ENCODE results near the gene CBX2.

The CBX2 gene

GRCh38 chr17:79804856-79805696 is 27.1 kb downstream of the CBX2 start:
- Histone ChIP-seq H3K4me3 (ENCODE audit: low read length) (peak overlapping the region; percentile 67), H3K79me2 (ENCODE audit: control insufficient read depth, low read length) (no peaks in the 10 kb centered on the region), H3K4me1 (ENCODE audit: control insufficient read depth, low read length) (peaks cover 53% of the 10 kb centered on the region), H3K4me2 (ENCODE audit: low read length) (peak overlapping the region; percentile 67), H3K9me2 (replicated peaks; ENCODE audit: control insufficient read depth, low read length) (no peaks in the 10 kb centered on the region), H3K36me3 (ENCODE audit: control insufficient read depth, low read length) (no peaks in the 10 kb centered on the region), H4K20me1 (ENCODE audit: control insufficient read depth, insufficient read depth, low read depth, low read length) (no peaks in the 10 kb centered on the region), H3K27ac (ENCODE audit: low read depth, low read length) (peak overlapping the region; percentile 39), H3K27me3 (ENCODE audit: control insufficient read depth, low read length) (peaks cover 45% of the 10 kb centered on the region), H3F3A (ENCODE audit: control insufficient read depth, insufficient read depth) (peaks cover 14% of the 10 kb centered on the region), H3K9me3 (ENCODE audit: control insufficient read depth, insufficient read depth, low read length) (no peaks in the 10 kb centered on the region)
- TF ChIP-seq CTCF (IDR thresholded peaks at IDR 0.05; ENCODE audit: low read depth, low read length, poor library complexity, severe bottlenecking) (no peak), EZH2phosphoT487 (IDR thresholded peaks at IDR 0.05; ENCODE audit: borderline replicate concordance, low read length) (no peak)

- Histone ChIP-seq H3F3A (ENCODE audit: control insufficient read depth, insufficient read depth) (peaks cover 14% of the 10 kb centered on the region), H4K20me1 (ENCODE audit: control insufficient read depth, insufficient read depth, low read depth, low read length) (no peaks in the 10 kb centered on the region), H3K79me2 (ENCODE audit: control insufficient read depth, low read length) (no peaks in the 10 kb centered on the region), H3K36me3 (ENCODE audit: control insufficient read depth, low read length) (no peaks in the 10 kb centered on the region), H3K27ac (ENCODE audit: low read depth, low read length) (no peak overlapping the region), H3K9me3 (ENCODE audit: control insufficient read depth, insufficient read depth, low read length) (no peaks in the 10 kb centered on the region), H3K27me3 (ENCODE audit: control insufficient read depth, low read length) (peaks cover 54% of the 10 kb centered on the region), H3K9me2 (replicated peaks; ENCODE audit: control insufficient read depth, low read length) (no peaks in the 10 kb centered on the region), H3K4me3 (ENCODE audit: low read length) (no peak overlapping the region), H3K4me1 (ENCODE audit: control insufficient read depth, low read length) (peaks cover 54% of the 10 kb centered on the region), H3K4me2 (ENCODE audit: low read length) (no peak overlapping the region)
- TF ChIP-seq CTCF (IDR thresholded peaks at IDR 0.05; ENCODE audit: low read depth, low read length, poor library complexity, severe bottlenecking) (no peak), EZH2phosphoT487 (IDR thresholded peaks at IDR 0.05; ENCODE audit: borderline replicate concordance, low read length) (no peak)
Observed at GRCh38 chr17:79806446-79806760, 28.5 kb downstream of the CBX2 start.

- Histone ChIP-seq H3K4me1 (ENCODE audit: control insufficient read depth, low read length) (peaks cover 60% of the 10 kb centered on the region), H3K9me2 (replicated peaks; ENCODE audit: control insufficient read depth, low read length) (no peaks in the 10 kb centered on the region), H3K36me3 (ENCODE audit: control insufficient read depth, low read length) (no peaks in the 10 kb centered on the region), H3K9me3 (ENCODE audit: control insufficient read depth, insufficient read depth, low read length) (no peaks in the 10 kb centered on the region), H3K27me3 (ENCODE audit: control insufficient read depth, low read length) (peaks cover 61% of the 10 kb centered on the region), H3F3A (ENCODE audit: control insufficient read depth, insufficient read depth) (peaks cover 10% of the 10 kb centered on the region), H3K4me3 (ENCODE audit: low read length) (no peak overlapping the region), H3K79me2 (ENCODE audit: control insufficient read depth, low read length) (no peaks in the 10 kb centered on the region), H4K20me1 (ENCODE audit: control insufficient read depth, insufficient read depth, low read depth, low read length) (no peaks in the 10 kb centered on the region), H3K27ac (ENCODE audit: low read depth, low read length) (no peak overlapping the region), H3K4me2 (ENCODE audit: low read length) (no peak overlapping the region)
- no peak for TF ChIP-seq CTCF (IDR thresholded peaks at IDR 0.05; ENCODE audit: low read depth, low read length, poor library complexity, severe bottlenecking)
- TF ChIP-seq EZH2phosphoT487 (IDR thresholded peaks at IDR 0.05; ENCODE audit: borderline replicate concordance, low read length), result no peak
Observed at GRCh38 chr17:79806863-79807720, 29.1 kb downstream of the CBX2 start.

All from DOHH2 (cell line).